ENCODE results near the gene AOPEP.

DNA sequence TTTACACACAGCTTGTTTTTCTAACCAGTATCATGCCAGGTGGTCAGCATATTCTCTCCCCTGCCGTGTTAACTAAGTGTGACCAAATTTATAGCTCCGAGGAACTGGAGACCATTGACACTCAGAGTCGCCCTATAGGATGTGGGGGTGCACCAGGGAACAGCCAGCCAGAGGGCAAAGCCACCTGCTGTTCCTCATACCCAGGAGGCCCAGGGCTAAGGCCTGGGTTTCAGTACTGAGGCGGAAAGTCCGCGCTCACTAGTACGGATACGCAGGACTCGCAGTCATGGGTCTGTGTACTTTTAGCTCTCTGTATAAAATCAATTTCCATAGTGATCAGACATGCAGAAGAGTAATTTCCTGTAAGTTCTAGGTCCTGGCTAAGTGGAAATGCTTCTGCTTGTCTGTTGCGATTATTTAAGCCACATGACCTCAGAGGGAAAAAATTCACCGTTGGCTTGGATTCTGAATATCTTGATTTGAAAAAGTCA, 247.0 kb downstream of the AOPEP start:
- TF ChIP-seq, protein P1, sequence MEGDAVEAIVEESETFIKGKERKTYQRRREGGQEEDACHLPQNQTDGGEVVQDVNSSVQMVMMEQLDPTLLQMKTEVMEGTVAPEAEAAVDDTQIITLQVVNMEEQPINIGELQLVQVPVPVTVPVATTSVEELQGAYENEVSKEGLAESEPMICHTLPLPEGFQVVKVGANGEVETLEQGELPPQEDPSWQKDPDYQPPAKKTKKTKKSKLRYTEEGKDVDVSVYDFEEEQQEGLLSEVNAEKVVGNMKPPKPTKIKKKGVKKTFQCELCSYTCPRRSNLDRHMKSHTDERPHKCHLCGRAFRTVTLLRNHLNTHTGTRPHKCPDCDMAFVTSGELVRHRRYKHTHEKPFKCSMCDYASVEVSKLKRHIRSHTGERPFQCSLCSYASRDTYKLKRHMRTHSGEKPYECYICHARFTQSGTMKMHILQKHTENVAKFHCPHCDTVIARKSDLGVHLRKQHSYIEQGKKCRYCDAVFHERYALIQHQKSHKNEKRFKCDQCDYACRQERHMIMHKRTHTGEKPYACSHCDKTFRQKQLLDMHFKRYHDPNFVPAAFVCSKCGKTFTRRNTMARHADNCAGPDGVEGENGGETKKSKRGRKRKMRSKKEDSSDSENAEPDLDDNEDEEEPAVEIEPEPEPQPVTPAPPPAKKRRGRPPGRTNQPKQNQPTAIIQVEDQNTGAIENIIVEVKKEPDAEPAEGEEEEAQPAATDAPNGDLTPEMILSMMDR (IDR thresholded peaks at IDR 0.05 in 8 of 11, conservative IDR thresholded peaks at IDR 0.05 in 3 of 11) = no peak
- no peak for TF ChIP-seq POLR2AphosphoS5 (IDR thresholded peaks at IDR 0.05)

Data from spleen (tissue), 7 donors.